ENCODE results near the gene NXNL1.

DNA sequence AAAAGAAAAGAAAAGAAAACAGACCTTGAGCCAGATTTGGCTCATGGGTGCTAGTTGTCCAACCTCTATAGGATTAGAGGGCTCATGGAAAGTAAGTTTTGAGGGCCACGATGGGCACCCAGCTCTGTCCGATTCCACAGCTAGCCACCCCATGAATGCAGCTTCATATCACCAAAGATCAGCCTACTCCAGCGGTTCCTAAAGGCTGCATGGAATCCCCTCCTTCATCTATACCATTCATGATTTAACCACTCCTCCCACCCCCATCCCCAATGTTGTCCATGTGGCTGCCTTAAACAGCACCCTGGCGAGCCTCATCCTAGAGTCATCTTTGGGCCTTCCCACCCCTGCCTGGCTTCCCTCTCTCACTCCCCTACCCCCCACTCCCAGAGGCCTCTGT lies 38.8 kb downstream of the NXNL1 start:
- TF ChIP-seq POLR2AphosphoS5 (IDR thresholded peaks at IDR 0.05; ENCODE audit: borderline replicate concordance, low read depth, low read length) (no peak), EZH2 (IDR thresholded peaks at IDR 0.05) (no peak)
